ENCODE data around the gene GUK1.
"Not testable (repeated sequence)": the region's sequence is repeated elsewhere in the genome, so short reads cannot be mapped to it uniquely, and the experiment has no call there.

GUK1 gene

GRCh38 chr1:228181645-228182034 lies 41.6 kb downstream of the GUK1 start:
- no peak overlapping the region for H3K4me3 ChIP-seq (ENCODE audit: insufficient read length, low read depth)
- no peaks in the 10 kb centered on the region for H3K9me3 ChIP-seq (ENCODE audit: insufficient read depth, low read length)
- H3K36me3 ChIP-seq (ENCODE audit: insufficient read depth, insufficient read length, low read length): no peaks in the 10 kb centered on the region
- TF ChIP-seq ZNF274 (IDR thresholded peaks at IDR 0.05; ENCODE audit: low read depth, low read length) (no peak), YY1 (IDR thresholded peaks at IDR 0.05; ENCODE audit: insufficient read depth, insufficient read length) (no peak)
- no peak for DNase-seq (ENCODE audit: low read depth, low spot score)
- peaks cover 3% of the 10 kb centered on the region for H3K4me1 ChIP-seq (ENCODE audit: insufficient read depth, insufficient read length)
- H3K9ac ChIP-seq (ENCODE audit: insufficient read length, low read depth): no peak overlapping the region
- H3K27me3 ChIP-seq (ENCODE audit: insufficient read depth, insufficient read length): no peaks in the 10 kb centered on the region

GRCh38 chr1:228182296-228183030 lies 42.4 kb downstream of the GUK1 start:
- H3K36me3 ChIP-seq (ENCODE audit: insufficient read depth, insufficient read length, low read length): no peaks in the 10 kb centered on the region
- no peak for TF ChIP-seq YY1 (IDR thresholded peaks at IDR 0.05; ENCODE audit: insufficient read depth, insufficient read length)
- no peak for TF ChIP-seq ZNF274 (IDR thresholded peaks at IDR 0.05; ENCODE audit: low read depth, low read length)
- TF ChIP-seq SUZ12 (IDR thresholded peaks at IDR 0.05; ENCODE audit: extremely low read depth, insufficient read depth, insufficient read length): no peak
- no peak overlapping the region for H3K4me3 ChIP-seq (ENCODE audit: insufficient read length, low read depth)
- H3K4me1 ChIP-seq (ENCODE audit: insufficient read depth, insufficient read length): peaks cover 3% of the 10 kb centered on the region
- no peaks in the 10 kb centered on the region for H3K9me3 ChIP-seq (ENCODE audit: insufficient read depth, low read length)
- H3K9ac ChIP-seq (ENCODE audit: insufficient read length, low read depth): no peak overlapping the region
- H3K27me3 ChIP-seq (ENCODE audit: insufficient read depth, insufficient read length): no peaks in the 10 kb centered on the region
- DNase-seq (ENCODE audit: low read depth, low spot score): no peak

GRCh38 chr1:228184152-228184551 lies 44.1 kb downstream of the GUK1 start:
- H3K9me3 ChIP-seq (ENCODE audit: insufficient read depth, low read length): no peaks in the 10 kb centered on the region
- no peaks in the 10 kb centered on the region for H3K27me3 ChIP-seq (ENCODE audit: insufficient read depth, insufficient read length)
- H3K4me3 ChIP-seq (ENCODE audit: insufficient read length, low read depth): no peak overlapping the region

GRCh38 chr1:228185641-228185965 lies 45.5 kb downstream of the GUK1 start:
- no peak overlapping the region for H3K9ac ChIP-seq (ENCODE audit: insufficient read length, low read depth)
- H3K27me3 ChIP-seq (ENCODE audit: insufficient read depth, insufficient read length): no peaks in the 10 kb centered on the region
- no peak for TF ChIP-seq YY1 (IDR thresholded peaks at IDR 0.05; ENCODE audit: insufficient read depth, insufficient read length)
- TF ChIP-seq SUZ12 (IDR thresholded peaks at IDR 0.05; ENCODE audit: extremely low read depth, insufficient read depth, insufficient read length): no peak
- no peak for TF ChIP-seq ZNF274 (IDR thresholded peaks at IDR 0.05; ENCODE audit: low read depth, low read length)
- DNase-seq (ENCODE audit: low read depth, low spot score): no peak
- H3K36me3 ChIP-seq (ENCODE audit: insufficient read depth, insufficient read length, low read length): no peaks in the 10 kb centered on the region
- no peak overlapping the region for H3K4me3 ChIP-seq (ENCODE audit: insufficient read length, low read depth)
- H3K9me3 ChIP-seq (ENCODE audit: insufficient read depth, low read length): no peaks in the 10 kb centered on the region
- H3K4me1 ChIP-seq (ENCODE audit: insufficient read depth, insufficient read length): peaks cover 3% of the 10 kb centered on the region

More at GRCh38 chr1:228184152-228184551, 44.1 kb downstream of the GUK1 start:
- peaks cover 3% of the 10 kb centered on the region for H3K4me1 ChIP-seq (ENCODE audit: insufficient read depth, insufficient read length)
- TF ChIP-seq ZNF274 (IDR thresholded peaks at IDR 0.05; ENCODE audit: low read depth, low read length) (no peak), YY1 (IDR thresholded peaks at IDR 0.05; ENCODE audit: insufficient read depth, insufficient read length) (no peak), SUZ12 (IDR thresholded peaks at IDR 0.05; ENCODE audit: extremely low read depth, insufficient read depth, insufficient read length) (no peak)
- no peak for DNase-seq (ENCODE audit: low read depth, low spot score)
- no peak overlapping the region for H3K9ac ChIP-seq (ENCODE audit: insufficient read length, low read depth)
- H3K36me3 ChIP-seq (ENCODE audit: insufficient read depth, insufficient read length, low read length): no peaks in the 10 kb centered on the region

DNA sequence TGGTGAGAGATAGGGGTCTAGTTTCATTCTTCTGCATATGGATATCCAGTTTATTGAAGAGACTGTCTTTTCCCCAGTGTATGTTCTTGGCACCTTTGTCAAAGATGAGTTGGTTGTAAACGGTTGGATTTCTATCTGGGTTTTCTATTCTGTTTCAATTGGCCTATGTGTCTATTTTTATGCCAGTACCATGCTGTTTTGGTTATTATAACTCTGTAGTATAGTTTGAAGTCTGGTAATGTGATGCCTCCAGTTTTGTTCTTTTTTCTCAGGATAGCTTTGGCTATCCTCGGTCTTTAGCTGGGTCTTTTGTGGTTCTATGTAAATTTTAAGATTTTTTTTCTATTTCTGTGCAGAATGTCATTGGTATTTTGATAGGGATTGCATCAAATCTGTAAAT lies 48.2 kb downstream of the GUK1 start:
- not testable (repeated sequence) for H3K36me3 ChIP-seq (ENCODE audit: insufficient read depth, insufficient read length, low read length); H3K4me1 ChIP-seq (ENCODE audit: insufficient read depth, insufficient read length); H3K9me3 ChIP-seq (ENCODE audit: insufficient read depth, low read length); H3K9ac ChIP-seq (ENCODE audit: insufficient read length, low read depth); DNase-seq (ENCODE audit: low read depth, low spot score); H3K27me3 ChIP-seq (ENCODE audit: insufficient read depth, insufficient read length); H3K4me3 ChIP-seq (ENCODE audit: insufficient read length, low read depth)

GRCh38 chr1:228190182-228190581 lies 50.1 kb downstream of the GUK1 start:
- H3K9me3 ChIP-seq (ENCODE audit: insufficient read depth, low read length): no peaks in the 10 kb centered on the region
- TF ChIP-seq ZNF274 (IDR thresholded peaks at IDR 0.05; ENCODE audit: low read depth, low read length): no peak
- no peak overlapping the region for H3K4me3 ChIP-seq (ENCODE audit: insufficient read length, low read depth)
- no peak overlapping the region for H3K9ac ChIP-seq (ENCODE audit: insufficient read length, low read depth)
- peaks cover 3% of the 10 kb centered on the region for H3K36me3 ChIP-seq (ENCODE audit: insufficient read depth, insufficient read length, low read length)
- peaks cover 3% of the 10 kb centered on the region for H3K4me1 ChIP-seq (ENCODE audit: insufficient read depth, insufficient read length)
- H3K27me3 ChIP-seq (ENCODE audit: insufficient read depth, insufficient read length): no peaks in the 10 kb centered on the region
- DNase-seq (ENCODE audit: low read depth, low spot score): no peak

DNA sequence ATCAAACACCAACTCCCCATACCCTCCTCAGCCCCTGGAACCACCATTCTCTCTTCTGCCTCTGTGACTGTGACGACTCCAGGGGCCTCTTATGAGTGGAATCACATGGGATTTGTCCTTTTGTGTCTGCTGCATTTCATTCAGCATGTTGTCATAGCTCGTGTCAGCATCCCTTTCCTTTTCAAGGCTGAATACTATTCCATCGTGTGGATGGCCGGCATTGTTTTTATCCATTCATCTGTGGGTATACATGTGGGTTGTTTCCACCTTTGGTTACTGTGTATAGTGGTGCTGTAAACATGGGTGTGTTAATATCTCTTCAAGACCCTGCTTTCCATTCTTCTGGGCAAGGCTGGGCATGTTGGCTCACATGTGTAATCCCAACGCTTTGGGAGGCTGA lies 50.7 kb downstream of the GUK1 start:
- H3K4me3 ChIP-seq (ENCODE audit: insufficient read length, low read depth): no peak overlapping the region
- H3K4me1 ChIP-seq (ENCODE audit: insufficient read depth, insufficient read length): no peaks in the 10 kb centered on the region
- DNase-seq (ENCODE audit: low read depth, low spot score): no peak
- H3K27me3 ChIP-seq (ENCODE audit: insufficient read depth, insufficient read length): no peaks in the 10 kb centered on the region
- H3K9me3 ChIP-seq (ENCODE audit: insufficient read depth, low read length): no peaks in the 10 kb centered on the region
- H3K9ac ChIP-seq (ENCODE audit: insufficient read length, low read depth): no peak overlapping the region
- peaks cover 3% of the 10 kb centered on the region for H3K36me3 ChIP-seq (ENCODE audit: insufficient read depth, insufficient read length, low read length)
- TF ChIP-seq SUZ12 (IDR thresholded peaks at IDR 0.05; ENCODE audit: extremely low read depth, insufficient read depth, insufficient read length) (no peak), ZNF274 (IDR thresholded peaks at IDR 0.05; ENCODE audit: low read depth, low read length) (no peak), YY1 (IDR thresholded peaks at IDR 0.05; ENCODE audit: insufficient read depth, insufficient read length) (no peak)

GRCh38 chr1:228194436-228194835 lies 54.4 kb downstream of the GUK1 start:
- Histone ChIP-seq H3K9ac (ENCODE audit: insufficient read length, low read depth) (no peak overlapping the region), H3K27me3 (ENCODE audit: insufficient read depth, insufficient read length) (no peaks in the 10 kb centered on the region), H3K9me3 (ENCODE audit: insufficient read depth, low read length) (peaks cover 20% of the 10 kb centered on the region), H3K4me3 (ENCODE audit: insufficient read length, low read depth) (no peak overlapping the region), H3K4me1 (ENCODE audit: insufficient read depth, insufficient read length) (no peaks in the 10 kb centered on the region), H3K36me3 (ENCODE audit: insufficient read depth, insufficient read length, low read length) (peaks cover 3% of the 10 kb centered on the region)
- DNase-seq (ENCODE audit: low read depth, low spot score): no peak
- TF ChIP-seq ZNF274 (IDR thresholded peaks at IDR 0.05; ENCODE audit: low read depth, low read length) (no peak), YY1 (IDR thresholded peaks at IDR 0.05; ENCODE audit: insufficient read depth, insufficient read length) (no peak), SUZ12 (IDR thresholded peaks at IDR 0.05; ENCODE audit: extremely low read depth, insufficient read depth, insufficient read length) (no peak)
